Measurements from ENCODE around the gene DYNLT4.

Gene DYNLT4

GRCh38 chr1:44808063-44808937 lies 1.1 kb upstream of the DYNLT4 start, which contains the start of gene BTBD19:
Gene BTBD19 (plus strand): TSS chr1:44808523. CDS start chr1:44808821, 298 bp downstream.
- in situ Hi-C loops (cut with MboI; ENCODE audit: low sequenced_read_pairs, unreplicated experiment): no loop called here
- DNase-seq (ENCODE audit: low spot score): peak; percentile 71
- TF ChIP-seq, protein P1, sequence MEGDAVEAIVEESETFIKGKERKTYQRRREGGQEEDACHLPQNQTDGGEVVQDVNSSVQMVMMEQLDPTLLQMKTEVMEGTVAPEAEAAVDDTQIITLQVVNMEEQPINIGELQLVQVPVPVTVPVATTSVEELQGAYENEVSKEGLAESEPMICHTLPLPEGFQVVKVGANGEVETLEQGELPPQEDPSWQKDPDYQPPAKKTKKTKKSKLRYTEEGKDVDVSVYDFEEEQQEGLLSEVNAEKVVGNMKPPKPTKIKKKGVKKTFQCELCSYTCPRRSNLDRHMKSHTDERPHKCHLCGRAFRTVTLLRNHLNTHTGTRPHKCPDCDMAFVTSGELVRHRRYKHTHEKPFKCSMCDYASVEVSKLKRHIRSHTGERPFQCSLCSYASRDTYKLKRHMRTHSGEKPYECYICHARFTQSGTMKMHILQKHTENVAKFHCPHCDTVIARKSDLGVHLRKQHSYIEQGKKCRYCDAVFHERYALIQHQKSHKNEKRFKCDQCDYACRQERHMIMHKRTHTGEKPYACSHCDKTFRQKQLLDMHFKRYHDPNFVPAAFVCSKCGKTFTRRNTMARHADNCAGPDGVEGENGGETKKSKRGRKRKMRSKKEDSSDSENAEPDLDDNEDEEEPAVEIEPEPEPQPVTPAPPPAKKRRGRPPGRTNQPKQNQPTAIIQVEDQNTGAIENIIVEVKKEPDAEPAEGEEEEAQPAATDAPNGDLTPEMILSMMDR (IDR thresholded peaks at IDR 0.05; ENCODE audit: borderline replicate concordance, control extremely low read depth, extremely low read depth, insufficient read depth, missing control alignments): no peak

- in situ Hi-C loops (cut with MboI; ENCODE audit: low sequenced_read_pairs, unreplicated experiment): no loop called here
- TF ChIP-seq, protein P1 (IDR thresholded peaks at IDR 0.05; ENCODE audit: borderline replicate concordance, control extremely low read depth, extremely low read depth, insufficient read depth, missing control alignments): no peak
- peak; percentile 80 for DNase-seq (ENCODE audit: low spot score)
Observed at GRCh38 chr1:44807364-44808062, 362 bp upstream of the DYNLT4 start.

GRCh38 chr1:44806025-44806703 lies 987 bp downstream of the DYNLT4 start:
- in situ Hi-C loops (cut with MboI; ENCODE audit: low sequenced_read_pairs, unreplicated experiment): no loop called here
- TF ChIP-seq, protein P1 (IDR thresholded peaks at IDR 0.05; ENCODE audit: borderline replicate concordance, control extremely low read depth, extremely low read depth, insufficient read depth, missing control alignments): no peak
- no peak for DNase-seq (ENCODE audit: low spot score)

DNA sequence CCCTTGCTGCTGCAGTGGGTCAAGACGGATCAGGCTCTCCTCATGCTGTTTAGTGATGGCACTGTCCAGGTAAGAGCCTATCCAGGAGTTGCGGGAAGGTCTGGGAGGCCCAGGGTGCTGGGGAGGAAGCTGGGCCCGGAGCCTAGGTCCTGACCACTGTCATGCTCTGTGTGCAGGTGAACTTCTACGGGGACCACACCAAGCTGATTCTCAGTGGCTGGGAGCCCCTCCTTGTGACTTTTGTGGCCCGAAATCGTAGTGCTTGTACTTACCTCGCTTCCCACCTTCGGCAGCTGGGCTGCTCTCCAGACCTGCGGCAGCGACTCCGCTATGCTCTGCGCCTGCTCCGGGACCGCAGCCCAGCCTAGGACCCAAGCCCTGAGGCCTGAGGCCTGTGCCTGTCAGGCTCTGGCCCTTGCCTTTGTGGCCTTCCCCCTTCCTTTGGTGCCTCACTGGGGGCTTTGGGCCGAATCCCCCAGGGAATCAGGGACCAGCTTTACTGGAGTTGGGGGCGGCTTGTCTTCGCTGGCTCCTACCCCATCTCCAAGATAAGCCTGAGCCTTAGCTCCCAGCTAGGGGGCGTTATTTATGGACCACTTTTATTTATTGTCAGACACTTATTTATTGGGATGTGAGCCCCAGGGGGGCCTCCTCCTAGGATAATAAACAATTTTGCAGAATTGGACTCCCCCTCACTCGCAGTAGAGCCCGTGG lies 1.7 kb downstream of the DYNLT4 start:
- in situ Hi-C loops (cut with MboI; ENCODE audit: low sequenced_read_pairs, unreplicated experiment): no loop called here
- no peak for DNase-seq (ENCODE audit: low spot score)
- TF ChIP-seq, protein P1 (IDR thresholded peaks at IDR 0.05; ENCODE audit: borderline replicate concordance, control extremely low read depth, extremely low read depth, insufficient read depth, missing control alignments): no peak

GRCh38 chr1:44803312-44804095 lies 3.6 kb downstream of the DYNLT4 start:
- no peak for DNase-seq (ENCODE audit: low spot score)
- TF ChIP-seq, protein P1 (IDR thresholded peaks at IDR 0.05; ENCODE audit: borderline replicate concordance, control extremely low read depth, extremely low read depth, insufficient read depth, missing control alignments): no peak
- in situ Hi-C loops (cut with MboI; ENCODE audit: low sequenced_read_pairs, unreplicated experiment): no loop called here

Data from GM13976 (cell line).